ENCODE results near the gene TRIM72.
"Not testable (repeated sequence)": the region's sequence is repeated elsewhere in the genome, so short reads cannot be mapped to it uniquely, and the experiment has no call there.

Gene TRIM72

DNA sequence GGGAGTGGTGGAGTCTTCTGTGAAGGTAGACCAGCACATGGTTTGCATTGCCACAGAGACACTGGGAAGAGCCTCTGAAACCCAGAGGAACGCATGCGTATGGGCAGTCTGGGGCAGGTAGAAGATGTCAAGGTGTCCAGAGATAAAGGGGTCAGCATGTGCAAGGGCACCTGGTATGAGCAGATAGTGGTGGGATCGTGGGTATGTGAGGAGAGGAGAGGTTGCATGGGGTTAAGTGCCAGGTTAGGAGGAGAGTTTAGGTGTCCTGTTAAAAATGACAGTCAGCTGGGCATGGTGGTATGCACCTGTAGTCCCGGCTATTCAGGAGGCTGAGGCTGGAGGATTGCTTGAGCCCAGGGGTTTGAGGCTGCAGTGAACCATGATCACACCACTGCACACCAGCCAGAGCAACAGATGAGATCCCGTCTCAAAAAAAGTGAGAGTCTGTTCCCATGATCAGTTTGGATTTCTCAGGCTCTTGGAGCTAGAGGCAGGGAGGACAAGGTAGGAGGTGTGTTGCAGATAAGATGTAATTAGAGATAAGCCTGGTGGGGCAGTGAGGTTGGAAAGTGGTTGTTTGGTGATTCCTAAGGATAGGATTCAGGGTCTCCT is 14.4 kb upstream of the TRIM72 start:
- H3K27ac ChIP-seq: no peak overlapping the region
- TF ChIP-seq, protein P1, sequence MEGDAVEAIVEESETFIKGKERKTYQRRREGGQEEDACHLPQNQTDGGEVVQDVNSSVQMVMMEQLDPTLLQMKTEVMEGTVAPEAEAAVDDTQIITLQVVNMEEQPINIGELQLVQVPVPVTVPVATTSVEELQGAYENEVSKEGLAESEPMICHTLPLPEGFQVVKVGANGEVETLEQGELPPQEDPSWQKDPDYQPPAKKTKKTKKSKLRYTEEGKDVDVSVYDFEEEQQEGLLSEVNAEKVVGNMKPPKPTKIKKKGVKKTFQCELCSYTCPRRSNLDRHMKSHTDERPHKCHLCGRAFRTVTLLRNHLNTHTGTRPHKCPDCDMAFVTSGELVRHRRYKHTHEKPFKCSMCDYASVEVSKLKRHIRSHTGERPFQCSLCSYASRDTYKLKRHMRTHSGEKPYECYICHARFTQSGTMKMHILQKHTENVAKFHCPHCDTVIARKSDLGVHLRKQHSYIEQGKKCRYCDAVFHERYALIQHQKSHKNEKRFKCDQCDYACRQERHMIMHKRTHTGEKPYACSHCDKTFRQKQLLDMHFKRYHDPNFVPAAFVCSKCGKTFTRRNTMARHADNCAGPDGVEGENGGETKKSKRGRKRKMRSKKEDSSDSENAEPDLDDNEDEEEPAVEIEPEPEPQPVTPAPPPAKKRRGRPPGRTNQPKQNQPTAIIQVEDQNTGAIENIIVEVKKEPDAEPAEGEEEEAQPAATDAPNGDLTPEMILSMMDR (conservative IDR thresholded peaks at IDR 0.05): no peak

DNA sequence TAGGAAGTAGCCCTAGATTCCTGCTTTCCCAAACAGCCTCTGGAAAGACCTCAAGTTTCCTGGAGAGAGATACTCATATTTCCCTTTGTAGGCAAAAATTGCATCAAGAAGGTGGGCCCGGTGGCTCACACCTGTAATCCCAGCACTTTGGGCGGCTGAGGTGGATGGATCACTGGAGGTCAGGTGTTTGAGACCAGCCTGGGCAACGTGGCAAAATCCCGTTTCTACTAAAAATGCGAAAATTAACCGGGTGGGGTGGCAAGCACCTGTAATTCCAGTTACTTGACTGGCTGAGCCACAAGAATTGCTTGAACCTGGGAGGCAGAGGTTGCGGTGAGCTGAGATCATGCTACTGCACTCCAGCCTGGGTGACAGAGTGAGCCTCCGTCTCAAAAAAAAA is 13.8 kb upstream of the TRIM72 start:
- H3K27ac ChIP-seq: not testable (repeated sequence)

DNA sequence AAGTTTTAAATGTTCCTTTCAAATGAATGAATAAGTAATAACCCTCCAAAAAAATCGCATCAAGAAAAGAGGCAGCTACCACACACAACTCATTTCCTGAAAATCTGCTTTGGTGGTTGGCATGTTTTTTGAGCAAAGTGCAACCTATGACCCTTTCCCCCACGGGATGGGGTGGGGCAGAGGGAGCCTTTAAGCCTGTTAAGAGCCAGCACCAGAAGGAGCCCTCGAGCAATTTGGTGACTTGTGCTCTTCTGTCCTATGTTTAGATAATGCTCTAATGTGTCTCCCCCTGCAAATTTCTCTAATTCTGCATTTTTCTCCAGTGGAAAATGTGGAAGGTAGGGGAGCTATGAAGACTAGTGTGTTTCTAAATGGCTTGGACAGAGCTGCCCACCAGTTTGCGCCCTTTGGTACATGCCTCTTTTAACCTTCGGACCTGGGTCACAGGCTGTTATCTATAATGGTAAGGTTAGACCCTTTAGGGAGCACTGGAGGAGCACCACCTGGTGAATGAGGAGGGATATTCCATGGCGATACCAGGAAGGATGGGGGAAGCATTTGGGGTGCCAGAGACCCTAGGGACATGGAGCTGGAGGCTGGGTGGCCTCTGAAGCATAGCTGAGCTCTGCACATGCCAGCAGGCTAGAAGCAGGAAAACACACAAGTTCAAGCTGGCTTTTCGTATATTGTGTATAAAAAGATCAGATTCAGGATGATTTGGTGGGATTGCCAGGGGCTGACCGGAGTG is 12.9 kb upstream of the TRIM72 start:
- TF ChIP-seq, protein P1 (conservative IDR thresholded peaks at IDR 0.05): no peak
- H3K27ac ChIP-seq: no peak overlapping the region

DNA sequence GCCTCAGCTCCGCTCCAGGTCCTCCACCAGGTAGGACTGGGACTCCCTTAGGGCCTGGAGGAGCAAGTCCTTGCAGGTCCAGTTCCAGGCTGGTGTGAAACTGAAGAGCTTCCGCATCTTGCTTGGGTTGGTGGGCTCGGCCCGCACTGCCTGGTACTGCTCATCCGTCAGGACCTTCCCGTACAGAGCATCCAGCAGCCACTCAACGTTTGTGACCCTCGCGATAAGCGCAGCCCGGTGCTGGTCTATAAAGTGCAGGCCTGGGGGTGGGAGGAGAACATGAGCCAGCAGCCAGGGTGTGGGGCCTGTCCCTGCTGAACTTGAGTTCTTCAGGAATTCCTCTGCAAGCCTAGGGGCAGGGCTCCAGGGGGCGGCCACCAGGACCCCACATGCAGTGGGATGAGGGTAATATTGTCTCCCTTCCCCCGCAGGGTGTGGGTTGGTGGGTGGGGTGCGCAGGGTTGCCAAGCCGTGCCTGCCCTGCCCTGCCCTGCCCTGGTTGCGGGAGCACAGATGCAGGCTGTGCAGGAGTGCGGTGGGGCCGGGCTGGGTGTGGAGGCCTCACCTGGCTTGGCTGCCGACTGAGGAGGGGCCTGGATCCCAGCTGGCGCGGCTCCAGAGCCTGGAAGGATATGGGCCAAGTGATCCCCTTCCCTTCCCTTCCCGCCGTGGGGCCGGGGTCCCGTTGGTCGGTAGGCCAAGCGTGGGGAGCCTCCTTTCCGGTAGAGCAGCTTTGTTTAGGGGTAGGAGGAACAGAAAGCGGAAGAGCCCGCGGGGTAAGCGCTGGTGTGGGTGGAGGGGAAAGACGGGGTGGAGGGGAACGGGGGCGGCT is 12.1 kb upstream of the TRIM72 start:
- TF ChIP-seq, protein P1 (conservative IDR thresholded peaks at IDR 0.05): no peak
- no peak overlapping the region for H3K27ac ChIP-seq

DNA sequence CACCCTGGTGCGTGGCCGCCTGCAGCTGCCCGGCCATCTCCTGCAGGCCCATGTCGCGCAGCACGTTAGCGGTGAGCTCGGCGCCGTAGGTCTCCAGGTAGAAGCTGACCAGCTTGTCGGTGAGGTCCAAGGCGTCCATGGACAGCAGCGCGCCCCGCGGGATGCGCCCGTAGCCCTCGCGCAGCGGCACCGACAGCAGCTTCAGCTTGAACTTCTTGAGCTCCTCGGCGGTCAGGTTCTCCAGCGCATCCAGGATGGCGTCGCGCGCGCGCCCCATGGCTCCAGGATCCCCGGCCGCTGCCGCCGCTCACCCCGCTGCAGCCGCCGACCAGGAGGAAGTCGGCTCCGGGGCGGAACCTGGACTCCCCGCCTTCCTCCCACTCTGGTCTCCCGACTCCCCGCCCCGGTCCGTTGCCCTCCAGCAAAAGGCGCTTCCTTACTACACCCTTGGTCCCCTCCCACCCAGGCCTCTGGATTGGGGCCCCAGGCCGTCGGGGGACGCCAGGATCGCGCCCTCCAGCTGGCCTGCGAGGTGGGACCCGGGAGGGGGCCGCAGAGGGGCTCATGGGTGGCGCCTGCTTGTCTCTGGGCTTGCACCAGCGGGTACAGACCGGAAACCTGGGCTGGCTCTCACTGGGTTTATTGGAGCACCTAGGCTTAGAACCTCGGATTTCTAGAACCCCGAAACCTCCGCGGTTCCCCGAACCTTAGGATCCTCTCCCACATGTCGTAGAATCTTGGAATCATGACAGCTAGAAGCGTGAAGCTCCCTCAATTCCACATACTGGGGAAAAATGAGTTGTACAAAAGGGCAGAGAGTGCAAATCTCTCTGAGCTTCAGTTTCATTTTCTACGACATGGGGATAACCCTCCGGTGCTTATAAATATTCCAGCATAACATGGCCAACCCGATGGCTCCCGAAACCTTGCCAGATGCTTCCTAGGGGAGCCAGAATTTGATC is 11.2 kb upstream of the TRIM72 start, which contains the start of gene PYCARD:
PYCARD (minus strand) TSS at position 347 of the 962 bp plus-strand sequence; CDS start at position 277, 70 bp downstream.
- TF ChIP-seq, protein P1 (conservative IDR thresholded peaks at IDR 0.05): no peak
- H3K27ac ChIP-seq: no peak within 1 kb of the TSS

DNA sequence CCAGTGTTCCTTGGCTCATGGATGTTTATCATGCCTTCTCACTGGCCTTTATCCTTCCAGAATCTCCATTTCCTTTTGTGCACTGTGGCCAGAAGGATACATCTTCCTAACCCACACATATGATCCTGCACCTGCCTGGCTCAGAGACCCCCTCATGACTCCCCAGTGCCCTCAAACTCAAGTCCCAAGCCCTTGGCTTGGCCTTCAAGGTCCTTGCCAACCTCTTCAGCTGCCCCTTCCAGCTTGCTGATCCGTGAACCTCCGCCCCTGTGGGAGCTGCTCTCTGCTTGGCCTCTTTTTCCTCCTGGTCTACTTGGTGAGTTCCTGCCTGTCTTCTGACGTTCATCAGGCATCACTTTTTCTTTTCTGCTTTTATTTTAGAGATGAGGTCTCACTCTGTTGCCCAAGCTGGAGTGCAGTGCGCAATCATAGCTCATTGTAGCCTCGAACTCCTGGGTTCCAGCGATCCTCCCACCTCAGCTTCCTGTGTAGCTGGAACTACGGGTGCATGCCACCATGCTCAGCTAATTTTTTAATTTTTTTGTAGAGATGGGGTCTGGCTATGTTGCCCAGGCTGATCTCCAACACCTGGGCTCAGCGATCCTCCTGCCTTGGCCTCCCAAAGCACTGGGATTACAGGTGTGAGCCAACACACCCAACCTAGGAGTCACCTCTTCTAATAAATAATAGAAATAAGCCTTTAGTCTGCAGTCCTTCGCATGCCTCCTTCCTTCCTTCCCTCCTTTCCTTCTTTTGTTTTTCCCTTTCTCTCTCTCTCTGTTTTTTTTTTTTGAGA is 8.8 kb upstream of the TRIM72 start:
- H3K27ac ChIP-seq: no peak overlapping the region
- TF ChIP-seq, protein P1 (conservative IDR thresholded peaks at IDR 0.05): no peak

DNA sequence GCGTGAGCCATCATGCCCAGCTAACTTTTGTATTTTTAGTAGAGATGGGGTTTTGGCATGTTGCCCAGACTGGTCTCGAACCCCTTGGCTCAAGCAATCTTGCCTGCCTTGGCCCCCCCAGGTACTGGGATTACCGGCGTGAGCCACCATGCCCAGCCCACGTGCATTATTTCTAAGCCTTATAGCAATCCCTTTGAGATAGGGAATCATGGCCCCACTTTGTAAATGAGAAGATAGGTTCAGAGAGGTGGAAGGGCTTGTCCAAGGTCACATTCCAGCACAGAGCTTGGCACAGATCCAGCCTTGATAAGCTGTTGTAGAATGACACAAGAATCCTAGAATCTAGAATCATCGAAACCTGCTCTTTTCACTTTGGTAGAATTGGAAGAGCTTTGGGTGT is 7.1 kb upstream of the TRIM72 start:
- TF ChIP-seq, protein P1 (conservative IDR thresholded peaks at IDR 0.05): no peak
- H3K27ac ChIP-seq: no peak overlapping the region

Measured in VCaP (cell line).